CD4-positive, alpha-beta T cell treated with Interleukin-17A for 1 hour (primary cell): ENCODE data around the gene CDC42BPG.
"Not testable (repeated sequence)": the region's sequence is repeated elsewhere in the genome, so short reads cannot be mapped to it uniquely, and the experiment has no call there.

Experiments used
- DNase-seq: peaks from one replicate; pipeline ENCODE4 v3.0.0-alpha.2; 2020

The CDC42BPG gene

GRCh38 chr11:64848214-64848825 is 3.9 kb upstream of the CDC42BPG start:
- no peak for DNase-seq

GRCh38 chr11:64846998-64847666 is 2.7 kb upstream of the CDC42BPG start:
- peak; percentile 91 for DNase-seq

DNA sequence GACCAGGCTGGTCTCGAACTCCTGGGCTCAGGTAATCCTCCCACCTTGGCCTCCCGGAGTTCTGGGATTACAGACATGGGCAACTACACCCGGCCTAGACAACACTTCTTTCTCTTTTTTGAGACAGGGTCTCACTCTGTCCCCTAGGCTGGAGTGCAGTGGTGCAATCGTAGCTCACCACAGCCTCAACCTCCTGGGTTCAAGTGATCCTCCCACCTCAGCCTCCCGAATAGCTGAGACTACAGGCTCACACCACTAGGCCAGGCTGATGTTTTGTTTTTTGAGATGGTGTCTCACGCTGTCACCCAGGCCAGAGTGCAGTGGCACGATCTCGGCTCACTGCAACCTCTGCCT is 1.3 kb upstream of the CDC42BPG start:
- DNase-seq = not testable (repeated sequence)

GRCh38 chr11:64845129-64845775 is 799 bp upstream of the CDC42BPG start:
- no peak for DNase-seq

DNA sequence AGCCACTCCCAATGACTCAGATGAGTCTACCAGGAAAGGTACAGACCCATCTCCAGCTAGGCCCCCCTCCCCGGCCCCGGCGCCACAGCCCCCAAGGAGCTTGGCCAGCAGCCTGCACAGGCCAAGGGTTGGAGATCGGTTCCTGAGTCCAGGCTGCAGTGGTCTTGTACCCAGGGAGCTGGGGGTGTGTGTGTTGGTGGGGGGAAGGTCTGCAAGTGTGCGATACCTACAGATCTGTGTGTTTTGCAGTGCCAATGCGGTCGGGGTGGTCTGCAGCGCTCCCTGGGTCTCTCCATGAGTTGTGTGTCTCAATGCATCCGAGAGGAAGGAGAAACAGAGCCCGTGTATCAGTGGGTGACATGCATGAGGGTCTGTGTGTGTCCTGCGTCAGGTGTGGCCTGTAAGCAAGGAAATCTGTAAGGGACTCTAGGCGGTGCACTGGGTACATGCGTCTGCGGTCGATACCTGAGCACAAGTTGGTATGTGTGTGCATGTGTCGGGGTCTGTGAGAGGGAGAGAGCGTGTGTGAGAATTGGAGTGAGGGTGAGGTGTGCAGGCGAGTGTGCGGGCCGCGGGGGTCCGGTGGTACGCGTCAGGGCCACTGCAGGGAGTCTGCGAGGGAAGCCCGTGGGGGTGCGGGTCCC is 645 bp downstream of the CDC42BPG start:
- DNase-seq = no peak

DNA sequence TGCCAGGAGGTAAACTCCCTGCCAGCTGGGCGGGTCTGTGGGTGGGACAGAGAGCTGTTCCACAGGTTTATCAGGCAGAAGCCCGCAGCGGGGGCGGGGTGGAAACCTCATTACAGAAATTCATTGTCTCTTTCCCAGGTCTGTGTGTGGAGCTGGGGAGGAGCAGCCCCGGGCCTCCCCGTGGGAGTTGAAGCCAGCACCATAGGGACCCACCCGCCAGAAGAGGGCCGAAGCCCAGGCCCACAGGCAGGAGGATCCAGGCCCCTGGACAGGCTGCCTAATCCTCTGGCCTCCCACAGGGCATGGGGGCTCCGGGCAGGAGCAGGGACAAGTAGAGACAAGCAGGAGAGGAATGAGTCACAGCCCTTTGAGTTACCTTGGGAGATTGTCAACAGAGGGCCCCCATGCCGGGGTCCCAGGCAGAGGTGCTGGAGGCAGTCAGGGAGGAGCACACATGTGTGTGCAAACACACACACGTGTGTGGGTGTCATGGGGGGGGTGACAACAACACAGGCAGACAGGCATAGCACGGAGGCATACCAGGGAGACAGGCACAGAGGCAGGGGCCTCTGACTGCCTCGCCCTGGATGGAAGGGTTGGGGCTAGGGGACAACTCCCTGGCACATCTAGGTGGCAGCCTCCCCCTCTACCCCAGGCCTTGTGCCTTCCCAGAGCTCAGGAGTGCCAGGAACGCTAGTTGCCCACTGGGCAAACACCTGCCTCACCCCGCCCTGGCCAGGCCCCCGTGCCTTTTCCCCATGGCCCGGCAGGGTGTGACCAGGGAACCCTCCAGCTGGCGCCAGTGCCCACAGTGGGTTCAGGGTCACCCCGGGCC is 1.4 kb downstream of the CDC42BPG start:
- DNase-seq = no peak

DNA sequence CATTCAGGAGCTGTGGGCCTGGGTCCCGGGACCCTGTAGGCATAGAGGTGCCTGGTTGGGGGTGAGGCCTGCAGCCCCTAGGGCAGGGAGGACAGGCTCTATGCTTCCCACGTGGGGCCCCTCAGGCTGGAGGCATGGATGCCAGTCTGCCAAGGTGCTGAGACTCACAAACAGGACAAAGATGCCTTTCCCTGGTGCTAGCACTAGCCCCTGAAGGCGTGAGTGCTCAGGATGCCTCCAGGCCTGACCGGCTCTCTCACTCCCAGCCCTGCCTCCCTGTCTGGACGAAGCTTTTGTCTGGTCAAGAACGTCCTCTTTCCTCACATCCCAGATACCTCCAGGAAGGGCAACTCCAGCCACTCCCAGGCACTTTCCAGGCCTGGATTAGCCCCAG is 2.1 kb downstream of the CDC42BPG start:
- DNase-seq = no peak

GRCh38 chr11:64841592-64842365 is 2.7 kb downstream of the CDC42BPG start:
- DNase-seq = no peak

GRCh38 chr11:64839887-64840782 is 4.3 kb downstream of the CDC42BPG start:
- no peak for DNase-seq

- DNase-seq = no peak
Observed at GRCh38 chr11:64839335-64839734, 5.1 kb downstream of the CDC42BPG start.

DNA sequence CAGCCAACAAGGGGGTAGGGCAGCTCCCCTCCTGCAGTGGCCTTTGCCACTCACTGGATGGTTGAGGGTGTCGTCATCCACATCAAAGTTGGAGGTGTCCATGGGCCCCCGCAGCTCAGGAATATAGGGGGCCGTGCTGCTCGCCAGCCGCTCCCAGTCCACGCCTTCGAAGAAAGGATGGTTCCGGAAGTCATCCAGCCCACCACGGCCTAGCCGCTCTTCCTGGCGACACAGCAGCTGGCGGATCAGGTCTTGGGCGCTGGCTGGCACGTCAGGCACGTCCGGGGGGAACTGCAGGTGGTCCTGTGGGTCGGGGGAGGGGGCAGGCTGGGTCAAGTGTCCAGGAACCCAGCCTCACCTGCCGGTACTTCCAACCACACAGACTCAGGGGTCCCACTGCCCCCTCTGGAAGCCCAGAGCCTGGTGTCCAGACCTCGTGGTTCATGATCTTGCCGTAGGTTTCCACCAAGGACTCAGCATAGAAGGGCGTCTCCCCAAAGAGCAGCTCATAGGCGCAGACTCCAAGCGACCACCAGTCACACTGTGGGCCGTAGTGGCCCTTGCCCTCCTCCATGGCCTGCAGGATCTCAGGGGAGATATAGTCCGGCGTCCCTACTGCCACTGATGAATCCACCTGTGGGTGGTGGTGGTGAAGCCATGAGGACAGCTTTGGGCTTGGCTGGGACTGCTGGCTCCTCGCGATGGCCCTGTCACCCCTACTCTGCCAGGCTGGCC is 5.7 kb downstream of the CDC42BPG start:
- DNase-seq = no peak

- DNase-seq = no peak
Observed at GRCh38 chr11:64837887-64838351, 6.5 kb downstream of the CDC42BPG start.

DNA sequence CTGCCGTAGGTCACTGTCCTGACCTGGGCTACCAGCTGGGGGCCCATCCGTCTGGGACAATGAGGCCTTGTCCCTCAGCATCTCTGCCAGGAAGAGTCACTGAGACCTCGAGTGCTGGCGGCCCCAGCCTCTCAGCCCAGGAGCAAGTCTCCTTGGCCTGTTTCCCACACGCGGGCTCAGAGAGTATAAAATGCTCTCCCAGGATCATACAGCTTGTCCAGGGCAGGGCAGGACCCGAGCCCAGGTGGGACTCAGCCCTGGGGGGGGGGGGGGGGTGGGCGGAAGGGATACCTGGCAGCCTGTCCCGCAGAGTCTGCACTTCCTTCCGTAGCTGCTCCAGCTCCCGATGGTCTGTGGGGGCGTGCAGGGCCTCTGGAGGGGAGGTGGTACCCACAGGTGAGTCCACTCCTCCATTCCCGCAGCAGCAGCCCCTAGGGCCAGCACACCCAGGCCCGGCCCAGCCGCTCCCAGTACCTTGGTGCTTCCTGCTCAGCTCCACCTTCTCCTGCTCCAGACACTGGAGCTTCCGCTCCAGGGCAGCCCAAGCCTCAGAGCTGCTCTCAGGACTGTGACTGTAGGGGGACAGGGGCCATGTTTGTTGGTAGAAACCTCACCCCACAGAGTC is 7.9 kb downstream of the CDC42BPG start:
- DNase-seq = no peak

DNA sequence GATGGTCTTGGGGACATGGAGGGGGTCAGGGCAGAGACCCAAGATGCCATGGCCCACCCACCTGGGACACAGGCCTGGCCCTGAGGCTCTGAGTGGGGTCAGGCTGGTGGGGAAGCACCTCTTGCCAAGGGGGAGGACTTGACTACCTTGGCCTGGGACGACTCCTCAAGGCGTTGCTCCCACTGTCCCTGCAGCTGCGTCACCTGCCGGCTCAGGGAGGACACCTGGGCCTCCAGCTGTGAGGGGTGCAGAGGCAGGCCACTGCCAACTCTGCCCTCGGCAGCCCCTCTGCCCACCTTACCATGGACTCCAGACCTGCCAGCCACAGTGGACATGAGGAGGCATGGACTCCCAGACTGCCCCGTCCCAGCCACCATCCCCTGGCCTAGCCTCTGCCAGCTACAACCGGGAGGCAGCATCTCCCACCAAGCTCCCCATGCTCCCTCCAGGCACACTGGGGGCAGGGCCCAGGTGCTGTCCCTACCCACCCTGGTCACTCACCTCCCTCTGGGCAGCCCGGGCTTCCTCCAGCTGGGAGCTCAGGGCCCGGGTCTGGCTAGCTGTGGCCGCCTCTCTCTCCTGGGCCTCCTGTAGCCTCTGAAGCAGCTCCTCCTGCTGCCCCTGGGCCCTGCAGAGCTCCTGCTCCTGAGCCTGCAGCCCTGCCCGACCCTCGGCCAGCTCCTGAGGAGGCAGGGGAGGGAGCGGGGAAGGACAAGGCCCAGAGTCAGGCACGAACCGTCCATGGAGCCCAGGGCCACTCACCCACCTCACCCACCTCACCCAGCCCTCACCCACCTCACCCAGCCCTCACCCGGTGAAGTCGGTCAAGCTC is 8.6 kb downstream of the CDC42BPG start:
- no peak for DNase-seq

GRCh38 chr11:64834723-64835615 is 9.5 kb downstream of the CDC42BPG start:
- no peak for DNase-seq

DNA sequence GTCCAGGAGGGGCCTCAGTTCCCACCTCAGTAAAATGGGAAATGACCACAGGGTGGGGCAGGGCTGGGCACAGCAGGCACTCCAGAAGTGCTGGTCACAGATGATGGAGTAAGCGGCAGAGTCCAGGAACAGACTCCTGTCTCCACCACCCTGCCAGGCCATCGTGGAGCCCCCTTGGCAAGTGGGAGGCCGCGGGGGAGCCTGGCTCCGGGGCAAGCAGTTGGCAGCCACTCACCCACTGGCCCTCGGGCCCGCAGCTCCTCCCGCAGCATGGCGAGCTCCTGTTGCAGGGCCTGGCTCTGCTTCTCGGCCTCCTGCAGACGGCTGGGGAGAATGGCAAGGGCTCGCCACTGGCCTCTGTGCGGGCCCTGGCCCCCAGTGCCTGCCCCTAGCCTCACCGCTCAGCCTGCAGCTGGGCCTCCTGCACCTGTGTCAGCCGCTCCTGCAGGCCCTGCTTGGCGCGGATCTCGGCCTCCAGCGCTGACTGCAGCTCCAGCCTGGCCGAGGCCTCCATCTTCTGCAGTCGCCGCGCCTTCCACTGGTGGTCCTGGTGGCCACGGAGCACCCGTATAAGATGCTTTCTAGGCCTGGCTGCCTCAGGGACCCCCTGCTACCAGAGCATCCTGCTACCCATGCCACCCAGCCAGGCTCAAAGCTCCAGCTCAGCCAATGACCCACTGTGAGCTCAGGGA is 10.3 kb downstream of the CDC42BPG start:
- no peak for DNase-seq

GRCh38 chr11:64833509-64833908 is 10.9 kb downstream of the CDC42BPG start:
- DNase-seq = no peak
